WERI-Rb-1 (cell line): ENCODE data around the gene SPN.
A peak's percentile ranks its signal among the peaks of the same experiment; 100 is the strongest.

Experiments used
- DNase-seq: peaks from one replicate; pipeline ENCODE4 v3.0.0-alpha.2; 2020
- H3K27ac ChIP-seq: fragments of 250-450 bp; sonication (Bioruptor Pico); 2 replicates; pipeline ENCODE4 v1.5.1; 2020; ENCODE audit warnings: mild to moderate bottlenecking, moderate library complexity
- H3K27me3 ChIP-seq: fragments of 250-450 bp; sonication (Bioruptor Pico); 2 replicates; pipeline ENCODE4 v1.5.1; 2021; ENCODE audit warnings: mild to moderate bottlenecking, low read depth, moderate library complexity; ENCODE audit not compliant: insufficient read depth, severe bottlenecking
- H3K36me3 ChIP-seq: fragments of 250-450 bp; sonication (Bioruptor Pico); 2 replicates; pipeline ENCODE4 v1.5.1; 2020; ENCODE audit warnings: mild to moderate bottlenecking, moderate library complexity
- H3K4me3 ChIP-seq: 2 replicates; pipeline ENCODE4 v1.5.1; 2011; ENCODE audit warnings: low read depth, mild to moderate bottlenecking, control low read depth, low read length
- H3K9me3 ChIP-seq: fragments of 250-450 bp; sonication (Bioruptor Pico); 2 replicates; pipeline ENCODE4 v1.5.1; 2021; ENCODE audit warnings: mild to moderate bottlenecking, moderate library complexity; ENCODE audit not compliant: severe bottlenecking
- TF ChIP-seq, protein P1 (sequence below): IDR thresholded peaks from 2 replicates; pipeline ENCODE4 v1.5.1; 2011; ENCODE audit warnings: low read depth, mild to moderate bottlenecking, control low read depth, inconsistent platforms, low read length

The SPN gene

DNA sequence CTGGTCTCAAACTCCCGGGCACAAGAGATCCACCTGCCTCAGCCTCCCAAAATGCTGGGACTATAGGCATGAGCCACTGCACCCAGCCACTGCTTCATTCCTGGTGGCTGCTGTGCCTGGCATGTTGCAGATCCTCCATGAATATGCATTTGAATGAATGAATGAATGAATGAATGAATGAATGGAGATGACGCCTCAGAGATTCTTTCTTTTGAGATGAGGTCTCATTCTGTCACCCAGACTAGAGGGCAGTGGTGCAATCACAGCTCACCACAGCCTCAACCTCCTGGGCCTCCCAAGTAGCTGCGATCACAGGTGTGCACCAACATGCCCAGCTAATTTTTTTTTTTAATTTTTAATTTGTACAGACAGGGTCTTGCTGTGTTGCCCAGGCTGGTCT is 5.2 kb downstream of the SPN start:
- no peaks in the 10 kb centered on the region for H3K9me3 ChIP-seq
- no peaks in the 10 kb centered on the region for H3K27me3 ChIP-seq
- no peak overlapping the region for H3K27ac ChIP-seq
- no peaks in the 10 kb centered on the region for H3K36me3 ChIP-seq
- DNase-seq, result no peak
- no peak overlapping the region for H3K4me3 ChIP-seq
- TF ChIP-seq, protein P1, sequence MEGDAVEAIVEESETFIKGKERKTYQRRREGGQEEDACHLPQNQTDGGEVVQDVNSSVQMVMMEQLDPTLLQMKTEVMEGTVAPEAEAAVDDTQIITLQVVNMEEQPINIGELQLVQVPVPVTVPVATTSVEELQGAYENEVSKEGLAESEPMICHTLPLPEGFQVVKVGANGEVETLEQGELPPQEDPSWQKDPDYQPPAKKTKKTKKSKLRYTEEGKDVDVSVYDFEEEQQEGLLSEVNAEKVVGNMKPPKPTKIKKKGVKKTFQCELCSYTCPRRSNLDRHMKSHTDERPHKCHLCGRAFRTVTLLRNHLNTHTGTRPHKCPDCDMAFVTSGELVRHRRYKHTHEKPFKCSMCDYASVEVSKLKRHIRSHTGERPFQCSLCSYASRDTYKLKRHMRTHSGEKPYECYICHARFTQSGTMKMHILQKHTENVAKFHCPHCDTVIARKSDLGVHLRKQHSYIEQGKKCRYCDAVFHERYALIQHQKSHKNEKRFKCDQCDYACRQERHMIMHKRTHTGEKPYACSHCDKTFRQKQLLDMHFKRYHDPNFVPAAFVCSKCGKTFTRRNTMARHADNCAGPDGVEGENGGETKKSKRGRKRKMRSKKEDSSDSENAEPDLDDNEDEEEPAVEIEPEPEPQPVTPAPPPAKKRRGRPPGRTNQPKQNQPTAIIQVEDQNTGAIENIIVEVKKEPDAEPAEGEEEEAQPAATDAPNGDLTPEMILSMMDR, result no peak

DNA sequence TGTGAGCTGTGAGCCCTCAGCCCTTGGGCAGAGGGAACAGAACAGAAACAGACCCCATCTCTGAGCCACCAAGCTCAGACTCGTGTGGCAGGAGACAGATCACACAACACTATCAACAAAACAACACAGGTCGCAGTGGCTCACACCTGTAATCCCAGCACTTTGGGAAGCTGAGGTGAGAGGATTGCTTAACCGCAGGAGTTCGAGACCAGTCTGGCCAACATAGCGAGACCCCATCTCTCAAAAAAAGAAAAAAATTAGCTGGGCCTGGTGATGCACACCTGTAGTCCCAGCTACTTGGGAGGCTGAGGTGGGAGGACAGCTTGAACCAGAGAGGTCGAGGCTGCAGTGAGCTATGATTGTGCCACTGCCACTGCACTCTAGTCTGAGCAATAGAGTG is 10.5 kb downstream of the SPN start:
- no peak for DNase-seq
- Histone ChIP-seq H3K9me3 (no peaks in the 10 kb centered on the region), H3K27ac (no peak overlapping the region), H3K36me3 (no peaks in the 10 kb centered on the region), H3K27me3 (no peaks in the 10 kb centered on the region), H3K4me3 (no peak overlapping the region)
- TF ChIP-seq, protein P1, result no peak

DNA sequence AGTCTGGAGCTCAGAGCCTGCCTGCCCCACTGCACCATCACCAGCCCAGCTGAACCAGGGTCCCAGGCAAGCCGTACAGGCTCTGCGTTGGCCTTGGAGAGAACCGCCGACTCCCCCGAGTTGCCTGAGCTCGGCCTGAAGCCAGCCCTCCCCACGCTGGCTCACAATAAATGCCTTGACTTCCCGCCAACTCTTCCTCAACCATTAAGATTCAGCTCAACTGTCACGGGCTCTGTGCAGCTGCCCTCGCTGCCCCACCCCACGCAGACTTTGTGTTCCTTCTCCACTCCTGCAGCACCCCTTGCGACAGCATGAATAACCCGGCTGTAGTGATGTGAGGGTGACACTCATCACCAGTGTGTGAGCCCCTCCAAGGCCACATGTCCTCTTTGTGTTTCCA is 11.1 kb downstream of the SPN start:
- TF ChIP-seq, protein P1, result no peak

DNA sequence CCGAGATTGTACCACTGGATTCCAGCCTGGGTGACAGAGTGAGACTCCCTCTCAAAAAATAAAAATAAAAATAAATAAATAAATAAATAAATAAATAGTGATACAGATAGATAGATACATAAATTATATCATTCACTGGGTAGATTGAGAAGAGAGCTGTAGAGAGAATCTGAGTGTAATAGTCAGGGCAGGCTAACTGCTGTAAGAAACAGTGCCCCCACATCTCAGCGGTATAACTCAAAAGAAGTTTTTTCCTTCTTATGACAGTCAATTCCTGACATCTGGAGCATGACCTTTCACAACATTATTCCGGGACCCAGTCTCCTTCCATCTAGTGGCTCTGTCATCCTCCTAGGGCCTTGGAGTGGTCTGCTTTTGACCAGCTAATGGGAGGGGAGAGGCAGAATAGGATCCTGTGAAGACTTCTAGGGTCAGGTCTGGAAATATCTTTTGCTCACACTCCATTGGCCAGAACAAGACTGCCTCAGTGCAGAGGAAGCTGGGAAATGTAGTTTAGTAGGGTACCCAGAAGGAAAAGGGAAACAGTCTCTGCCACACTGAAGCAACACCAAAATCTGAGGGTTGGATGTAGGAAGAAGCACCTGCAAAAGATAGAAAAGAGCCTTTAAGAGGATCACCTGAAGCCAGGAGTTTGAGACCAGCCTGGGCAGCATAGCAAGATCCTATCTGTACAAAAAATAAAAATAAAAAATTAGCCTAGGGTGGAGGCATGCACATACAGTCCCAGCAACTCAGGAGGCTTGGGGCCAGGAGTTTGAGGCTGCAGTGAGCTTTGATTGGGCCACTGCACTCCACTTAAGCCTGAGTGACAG is 13.0 kb downstream of the SPN start:
- TF ChIP-seq, protein P1, result no peak
- Histone ChIP-seq H3K9me3 (peaks cover 3% of the 10 kb centered on the region), H3K4me3 (no peak overlapping the region), H3K27ac (no peak overlapping the region), H3K27me3 (no peaks in the 10 kb centered on the region), H3K36me3 (peaks cover 7% of the 10 kb centered on the region)
- DNase-seq, result no peak

More for the DNA sequence above, 11.1 kb downstream of the SPN start:
- Histone ChIP-seq H3K27me3 (no peaks in the 10 kb centered on the region), H3K4me3 (no peak overlapping the region), H3K27ac (no peak overlapping the region), H3K9me3 (no peaks in the 10 kb centered on the region), H3K36me3 (no peaks in the 10 kb centered on the region)
- DNase-seq, result no peak

DNA sequence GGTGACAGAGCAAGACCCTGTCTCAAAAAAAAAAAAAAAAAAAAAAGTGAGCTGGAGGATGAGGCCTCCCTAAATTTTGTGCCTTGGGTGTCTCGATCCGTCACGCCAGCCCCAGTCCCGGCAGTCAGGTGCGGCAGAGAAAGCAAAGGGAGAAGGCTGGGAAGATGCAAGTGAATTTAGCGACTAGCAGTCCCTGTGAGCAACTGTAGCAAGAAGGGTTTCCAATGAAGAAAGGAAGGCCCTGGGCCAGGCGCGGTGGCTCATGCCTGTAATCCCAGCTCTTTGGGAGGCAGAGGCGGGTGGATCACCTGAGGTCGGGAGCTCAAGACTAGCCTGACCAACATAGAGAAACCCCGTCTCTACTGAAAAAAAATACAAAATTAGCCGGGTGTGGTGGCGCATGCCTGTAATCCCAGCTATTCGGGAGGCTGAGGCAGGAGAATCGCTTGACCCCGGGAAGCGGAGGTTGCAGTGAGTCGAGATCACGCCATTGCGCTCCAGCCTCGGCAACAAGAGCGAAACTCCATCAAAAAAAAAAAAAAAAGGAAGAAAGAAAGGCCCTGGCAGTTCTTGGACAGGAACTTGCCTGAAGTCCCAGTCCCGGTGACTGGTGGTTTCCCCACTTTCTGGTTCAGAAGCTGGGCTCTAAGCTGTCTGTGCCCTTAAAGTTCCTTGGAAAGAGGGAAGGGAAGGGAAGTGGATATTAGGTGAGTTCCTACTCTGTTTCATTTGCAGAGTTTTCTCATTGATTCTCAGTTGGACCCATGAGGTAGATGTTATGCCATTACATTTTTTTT is 14.1 kb downstream of the SPN start:
- DNase-seq, result no peak
- H3K27me3 ChIP-seq, result no peaks in the 10 kb centered on the region
- peak overlapping the region; percentile 99; the same call in 1 of the 2 replicates for H3K27ac ChIP-seq
- no peak overlapping the region for H3K4me3 ChIP-seq
- peaks cover 15% of the 10 kb centered on the region for H3K36me3 ChIP-seq
- TF ChIP-seq, protein P1, result no peak
- H3K9me3 ChIP-seq, result peaks cover 3% of the 10 kb centered on the region
